CMK (cell line): ENCODE results near the gene ZNF583.

Experiments
- DNase-seq: peaks from one replicate; pipeline ENCODE4 v3.0.0-alpha.2; 2010; ENCODE audit warnings: low read depth

Gene ZNF583

DNA sequence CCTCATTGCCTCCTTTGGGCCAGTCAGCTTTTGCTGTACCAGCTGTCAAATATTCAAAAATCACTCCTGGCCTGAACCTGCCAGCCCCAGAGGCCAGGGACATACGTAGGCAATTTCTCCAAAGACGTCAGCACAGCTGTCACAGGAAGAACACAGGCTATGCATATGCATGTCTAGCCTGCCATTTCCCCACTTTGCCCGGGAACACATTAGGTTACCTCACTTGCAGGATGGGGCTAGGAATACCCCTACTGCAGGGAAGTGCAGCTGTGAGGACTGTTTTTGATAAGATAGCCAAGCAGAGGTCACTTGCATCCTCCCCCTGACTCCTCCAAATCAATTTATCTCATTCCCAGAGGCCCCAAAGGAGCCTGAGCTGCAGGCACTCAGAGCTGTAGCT is 70.2 kb downstream of the ZNF583 start:
- no peak for DNase-seq

DNA sequence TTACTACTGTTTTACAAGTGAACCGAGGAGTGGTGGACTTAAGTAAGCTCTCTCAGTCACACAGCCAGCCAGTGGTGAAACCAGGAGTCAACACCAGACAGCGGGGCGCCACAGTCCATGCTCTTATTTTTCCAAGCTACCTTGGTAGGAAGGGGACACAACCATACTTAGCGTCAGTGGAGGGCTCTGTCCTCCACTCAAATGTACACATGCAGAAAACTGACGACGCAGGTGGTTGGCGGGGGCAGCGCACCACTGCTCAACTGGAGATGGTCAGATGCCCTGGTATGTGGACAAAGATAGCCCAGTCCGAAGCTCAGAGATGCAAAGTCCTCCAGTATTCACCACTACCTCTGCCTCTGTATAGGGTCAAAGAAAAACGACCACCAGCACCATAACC is 72.0 kb downstream of the ZNF583 start:
- no peak for DNase-seq
